GM18858 (cell line): ENCODE measurements around the gene ETF1.

Experiments
- ATAC-seq: cut with Tn5 transposase; IDR thresholded peaks from one replicate; pipeline ENCODE4 v1.9.1; 2021; ENCODE audit not compliant: unreplicated experiment

The ETF1 gene

DNA sequence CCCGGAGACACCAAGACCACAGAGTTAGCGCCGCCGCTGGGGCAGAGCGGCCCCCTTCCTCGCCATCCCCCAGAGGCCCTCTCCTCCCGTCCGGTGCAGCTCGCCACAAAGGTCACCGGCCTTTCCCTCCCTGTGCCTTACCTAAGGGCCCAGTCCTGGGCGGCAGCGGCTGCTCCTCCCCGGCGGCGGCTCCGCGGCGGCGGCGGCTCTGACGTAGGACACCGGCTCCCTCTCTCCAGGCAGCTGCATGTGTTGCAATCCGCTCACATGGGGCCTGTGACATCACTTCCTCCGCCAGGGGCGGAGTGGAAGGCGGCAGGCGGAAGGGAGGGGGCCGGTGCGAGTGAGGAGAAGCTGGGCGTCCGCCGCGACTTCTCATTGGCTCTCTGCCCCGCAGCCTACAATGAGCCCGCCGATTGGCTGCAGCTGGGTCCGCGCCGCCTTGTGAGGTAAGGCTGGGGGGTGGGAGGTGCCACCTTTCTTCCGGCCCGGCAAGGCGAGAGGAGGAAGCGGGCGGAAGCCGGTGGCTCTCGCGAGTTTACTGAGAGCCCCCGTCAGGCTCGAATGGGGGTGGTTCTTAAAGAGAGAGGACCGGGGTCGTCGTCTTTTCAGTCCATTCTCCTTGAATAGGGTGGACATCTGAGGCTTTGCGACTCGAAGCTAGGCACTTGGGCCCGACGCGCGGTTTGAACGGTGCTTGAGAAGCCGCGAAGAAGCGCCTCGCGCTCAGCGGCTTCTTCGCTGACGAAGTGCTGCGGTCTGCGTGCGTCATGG lies at the start of gene ETF1:
ETF1 (minus strand) TSS at position 281 of the 774 bp plus-strand sequence. CDS start 318 bp downstream, outside the sequence.
- ATAC-seq = peak; percentile 73

DNA sequence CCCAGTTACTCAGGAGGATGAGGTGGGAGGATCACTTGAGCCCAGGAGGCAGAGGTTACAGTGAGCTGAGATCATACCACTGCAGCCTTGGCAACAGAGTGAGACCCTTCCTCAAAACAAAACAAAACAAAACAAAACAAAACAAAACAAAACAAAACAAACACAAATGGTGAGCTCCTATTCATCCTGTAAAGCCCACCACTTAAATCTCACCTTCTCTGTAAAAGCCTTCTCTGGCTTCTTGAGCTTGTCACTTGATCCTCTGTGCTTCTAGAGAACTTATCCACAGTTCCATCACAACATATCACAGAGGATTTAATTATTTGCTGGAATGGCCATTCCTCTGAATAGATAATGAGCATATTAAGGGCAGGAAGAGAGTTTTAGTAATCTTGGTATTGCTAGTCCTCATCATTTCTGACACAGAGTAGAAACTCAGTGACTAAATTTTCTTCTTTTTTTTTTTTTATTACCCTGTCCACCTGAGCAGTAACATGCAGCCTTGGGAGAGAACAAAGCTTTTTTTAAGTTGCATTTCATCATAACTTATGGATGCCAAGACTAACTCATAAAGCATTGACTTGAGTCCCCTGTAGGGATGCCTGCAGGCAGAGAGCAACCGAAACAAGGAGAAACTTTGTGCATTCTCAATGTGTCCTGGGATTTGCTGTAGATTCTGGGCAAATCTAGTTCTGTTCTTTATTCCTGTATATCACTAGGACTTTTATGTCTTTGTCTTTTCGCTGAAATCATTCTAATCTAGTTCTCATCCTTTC lies 45.2 kb upstream of the ETF1 start:
- ATAC-seq = no peak

DNA sequence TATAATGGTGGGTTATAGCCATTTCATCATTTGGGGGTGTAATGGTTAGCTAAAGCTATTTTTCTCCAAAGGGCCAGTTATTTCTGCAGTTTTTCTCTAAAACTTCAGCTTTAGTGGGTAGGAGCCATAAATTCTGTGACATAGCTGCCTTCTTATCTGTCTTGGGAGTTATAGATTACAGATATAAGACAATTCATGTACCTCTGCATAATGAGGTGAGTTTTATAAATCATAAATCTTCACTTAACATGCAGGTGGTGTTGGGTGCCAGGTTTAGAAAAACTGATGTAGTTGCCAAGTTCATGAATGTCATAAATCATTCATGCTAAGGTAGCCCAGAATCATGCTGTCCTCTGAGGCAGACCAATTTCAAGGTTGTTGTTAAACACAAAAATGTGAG lies 42.1 kb upstream of the ETF1 start:
- ATAC-seq = no peak

DNA sequence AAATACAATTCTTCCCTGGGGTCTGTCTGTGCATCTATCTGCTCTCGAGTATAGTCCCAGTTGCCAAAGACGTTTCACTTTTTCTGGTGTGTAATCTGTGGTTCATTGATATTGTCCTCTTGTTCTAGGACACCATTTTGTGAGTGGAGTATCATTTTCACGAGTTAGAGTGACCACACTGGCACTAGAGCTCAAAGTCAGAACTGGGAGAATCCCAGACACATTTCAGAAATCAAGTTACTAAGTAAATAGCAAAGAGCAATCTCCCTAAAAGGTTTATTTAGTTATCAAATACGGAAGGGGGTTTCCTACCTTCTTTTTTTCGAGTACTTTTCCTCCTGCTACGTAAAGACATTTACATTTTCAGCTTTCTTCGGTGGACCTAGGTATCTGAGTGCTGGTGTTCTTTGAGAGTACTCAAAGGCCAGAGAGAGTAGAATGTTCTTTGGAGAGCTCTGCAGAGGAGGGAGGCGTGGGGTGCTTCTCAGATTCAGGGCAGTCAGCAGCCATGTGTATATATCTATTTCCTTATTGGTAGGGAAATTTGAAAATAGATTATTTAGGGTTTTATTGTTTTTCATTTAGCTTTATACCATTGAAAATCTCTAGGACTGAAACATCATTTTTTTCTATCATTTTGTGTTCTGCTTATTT lies 41.1 kb upstream of the ETF1 start:
- ATAC-seq = no peak

DNA sequence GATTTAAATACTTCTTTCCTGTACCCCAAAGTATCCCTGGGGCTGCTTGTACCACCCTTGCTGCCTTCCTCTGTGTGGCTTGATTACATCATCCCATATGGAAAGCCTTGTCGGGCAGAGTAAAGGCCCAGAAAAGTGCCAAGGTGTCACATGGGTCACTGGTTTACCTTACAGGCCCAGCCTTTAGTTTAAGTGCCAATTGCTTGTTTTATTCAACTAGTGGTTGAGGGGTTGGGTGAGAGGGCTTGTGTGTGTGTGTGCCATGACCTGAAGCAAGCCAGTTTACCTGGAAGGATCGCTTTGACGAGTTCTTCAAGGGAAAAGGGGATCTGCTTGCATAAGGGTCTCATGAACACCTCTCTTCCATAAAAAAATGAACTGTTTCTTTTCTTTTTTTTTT lies 39.9 kb upstream of the ETF1 start:
- no peak for ATAC-seq

DNA sequence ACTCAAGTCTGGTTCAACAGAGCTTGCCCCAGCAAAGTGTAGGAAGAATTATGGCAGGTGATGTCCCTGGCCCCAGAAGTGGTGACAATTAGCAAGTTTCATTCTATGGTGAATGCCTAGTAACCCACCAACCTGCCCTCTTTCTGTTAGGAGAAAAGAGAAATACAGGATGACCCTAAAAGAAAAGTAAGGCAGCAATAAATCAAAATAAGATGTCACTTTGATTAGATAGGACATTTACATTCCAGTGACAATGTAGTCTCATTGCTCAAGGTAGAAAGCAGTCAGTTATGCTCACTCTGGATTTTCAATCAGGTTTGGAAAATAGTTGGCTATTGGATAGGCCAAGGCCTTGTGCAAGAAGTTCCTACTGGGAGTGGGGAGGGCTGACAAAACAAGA lies 37.7 kb upstream of the ETF1 start:
- no peak for ATAC-seq

DNA sequence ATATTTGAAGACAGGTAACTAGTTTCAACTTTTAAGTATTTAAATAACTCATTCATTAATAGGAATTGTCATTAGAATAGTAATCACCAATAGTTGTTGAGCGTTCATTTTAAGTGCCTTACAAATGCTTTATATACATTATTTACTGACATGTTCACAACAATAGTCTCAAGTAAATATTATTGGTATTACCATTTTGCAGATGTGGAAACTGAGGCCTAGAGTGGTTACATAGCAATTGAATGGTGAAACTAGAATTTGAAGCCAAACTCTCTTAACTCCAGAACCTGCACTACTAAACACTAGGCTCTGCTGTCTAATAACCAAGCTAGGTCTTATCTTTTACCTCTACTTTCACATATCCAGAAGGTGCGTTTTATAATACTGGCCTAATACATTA lies 37.0 kb upstream of the ETF1 start:
- ATAC-seq = no peak

DNA sequence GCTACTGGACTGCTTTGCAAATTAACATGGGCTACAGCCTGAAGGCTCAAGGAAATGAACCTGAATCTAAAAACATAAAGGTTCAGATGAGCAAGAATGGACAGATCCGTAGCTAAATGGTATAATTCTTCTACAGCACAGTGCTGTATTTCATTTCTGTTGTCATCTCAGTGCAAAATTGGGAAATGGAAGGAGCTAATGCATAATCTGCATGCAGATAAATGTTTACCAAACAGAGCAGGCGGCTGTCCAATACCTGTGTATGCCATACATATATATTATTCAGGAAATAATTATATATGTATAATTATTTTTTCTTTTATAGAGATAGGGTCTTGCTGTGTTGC lies 36.5 kb upstream of the ETF1 start:
- no peak for ATAC-seq

DNA sequence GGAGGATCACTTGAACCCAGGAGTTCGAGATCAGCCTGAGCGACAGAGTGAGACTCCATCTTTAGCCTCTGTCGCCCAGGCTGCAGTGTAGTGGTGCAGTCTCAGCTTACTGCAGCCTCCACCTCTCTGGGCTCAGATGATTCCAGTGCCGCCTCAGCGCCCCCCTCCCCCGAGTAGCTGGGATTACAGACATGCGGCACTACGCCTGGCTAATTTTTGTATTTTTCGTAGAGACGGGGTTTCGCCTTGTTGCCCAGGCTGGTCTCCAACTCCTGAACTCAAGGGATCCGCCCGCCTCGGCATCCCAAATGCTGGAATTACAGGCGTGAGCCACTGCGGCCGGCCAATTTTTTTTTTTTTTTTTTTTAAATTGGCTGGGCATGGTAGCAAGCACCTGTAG lies 34.4 kb upstream of the ETF1 start:
- ATAC-seq = no peak

DNA sequence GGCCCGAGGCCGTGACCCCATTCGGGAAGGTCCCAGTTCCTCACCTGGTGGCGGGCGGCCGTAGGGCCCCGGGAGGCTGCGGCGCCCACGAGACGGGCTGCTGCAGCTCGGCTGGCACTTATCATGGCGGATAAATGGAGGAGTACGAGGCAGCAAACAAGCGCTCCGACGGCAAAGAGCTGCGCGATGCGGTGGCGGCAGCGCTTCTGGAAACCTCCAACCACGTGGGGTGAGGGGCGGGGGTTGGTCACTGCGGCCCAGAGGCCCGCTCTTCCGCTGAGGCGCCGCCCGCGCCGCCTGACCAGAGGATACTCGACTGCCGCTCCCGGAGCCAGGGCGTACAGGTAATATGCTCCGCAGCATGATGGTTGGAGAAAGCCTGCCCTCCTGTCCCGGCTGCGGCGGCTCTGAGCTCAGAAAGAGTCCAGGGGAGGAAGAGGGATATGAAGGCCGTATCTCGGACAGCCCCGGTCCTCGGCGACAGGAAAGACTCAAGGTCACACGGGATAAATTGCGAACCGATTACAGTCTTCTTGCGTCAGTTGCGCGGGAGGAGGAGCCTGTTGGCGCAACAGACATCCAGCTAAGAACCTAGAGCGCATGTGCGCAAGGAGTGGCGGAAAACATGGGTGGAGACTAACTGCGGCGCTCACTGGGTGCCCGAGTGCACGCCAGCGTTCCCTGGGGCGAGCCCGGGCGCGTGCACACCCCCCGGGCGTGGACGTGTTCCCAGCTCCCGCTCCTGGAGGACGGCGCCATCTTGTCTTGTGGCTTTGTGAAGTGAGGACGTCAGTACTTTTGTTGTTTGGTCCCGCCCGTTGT lies 32.4 kb upstream of the ETF1 start, which contains the start of gene HSPA9:
HSPA9 (minus strand) TSS at position 208 of the 822 bp plus-strand sequence; CDS start at position 125, 83 bp downstream.
- peak; percentile 81 for ATAC-seq

DNA sequence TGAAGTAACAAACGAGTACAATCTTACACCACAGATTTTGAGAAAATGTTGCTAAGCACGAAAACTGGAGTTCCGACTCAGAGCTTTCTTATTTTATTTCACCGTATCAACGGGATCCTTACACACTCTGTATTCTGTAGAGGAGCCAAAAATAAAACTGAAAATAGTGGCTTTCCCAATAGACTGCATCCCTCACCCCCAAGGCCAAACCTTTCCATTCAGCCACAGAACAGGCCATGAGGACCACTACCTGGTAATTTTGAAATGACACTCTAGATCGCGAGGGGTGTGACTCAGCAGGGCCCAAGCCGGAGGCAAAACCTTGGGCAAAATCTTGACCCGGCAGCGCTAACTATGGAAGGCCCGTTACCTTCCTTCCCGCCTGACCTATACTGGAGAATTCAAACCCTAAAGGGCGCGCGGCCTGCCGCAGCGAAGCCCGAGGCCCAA lies 31.7 kb upstream of the ETF1 start:
- ATAC-seq = no peak

DNA sequence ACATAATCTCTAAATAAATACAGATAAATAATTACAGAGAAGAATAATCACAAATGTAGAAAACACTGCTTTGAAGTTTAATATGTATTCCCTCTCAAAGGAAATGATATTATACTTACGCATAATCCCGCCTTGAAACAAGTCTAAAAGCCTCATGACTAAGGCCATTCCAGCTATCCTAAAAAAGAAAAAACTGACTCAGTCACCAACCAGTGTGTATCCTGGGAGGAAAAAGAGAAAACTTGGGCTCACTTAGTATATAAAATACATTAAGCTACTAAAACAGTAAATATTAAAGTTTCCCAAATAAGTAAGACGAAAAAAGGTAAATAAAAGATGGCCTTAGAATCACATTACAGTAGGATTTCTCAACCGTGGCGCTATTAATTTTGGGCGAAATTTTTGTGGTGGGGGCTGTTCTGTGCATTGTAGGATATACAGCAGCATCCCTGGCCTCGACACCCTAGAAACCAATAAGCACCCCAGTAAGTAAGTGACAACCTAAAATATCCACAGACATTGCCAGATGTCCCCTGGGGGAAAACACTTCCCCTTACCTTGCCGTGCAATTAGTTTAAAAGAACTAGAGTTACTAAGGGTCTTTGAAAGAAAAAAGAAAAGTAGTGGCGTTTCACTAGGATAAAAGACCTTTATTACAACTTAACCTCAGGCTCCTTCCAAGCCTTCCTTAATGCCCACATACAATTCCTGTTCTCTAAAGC lies 31.1 kb upstream of the ETF1 start:
- ATAC-seq = no peak

DNA sequence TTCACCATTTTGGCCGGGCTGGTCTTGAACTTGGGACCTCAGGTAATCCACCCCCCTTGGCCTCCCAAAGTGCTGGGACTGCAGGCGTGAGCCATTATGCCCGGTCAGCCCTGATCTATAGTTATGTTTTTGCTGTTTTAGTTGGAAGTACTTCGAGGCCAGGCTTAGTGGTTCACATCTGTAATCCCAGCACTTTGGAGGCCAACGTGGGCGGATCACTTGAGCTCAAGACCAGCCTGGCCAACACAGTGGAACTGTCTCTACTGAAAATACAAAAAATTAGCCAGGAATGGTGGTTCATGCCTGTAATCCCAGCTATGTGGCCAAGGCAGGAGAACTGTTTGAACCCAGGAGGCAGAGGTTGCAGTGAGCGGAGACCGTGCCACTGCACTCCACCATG lies 30.2 kb upstream of the ETF1 start:
- ATAC-seq = no peak

DNA sequence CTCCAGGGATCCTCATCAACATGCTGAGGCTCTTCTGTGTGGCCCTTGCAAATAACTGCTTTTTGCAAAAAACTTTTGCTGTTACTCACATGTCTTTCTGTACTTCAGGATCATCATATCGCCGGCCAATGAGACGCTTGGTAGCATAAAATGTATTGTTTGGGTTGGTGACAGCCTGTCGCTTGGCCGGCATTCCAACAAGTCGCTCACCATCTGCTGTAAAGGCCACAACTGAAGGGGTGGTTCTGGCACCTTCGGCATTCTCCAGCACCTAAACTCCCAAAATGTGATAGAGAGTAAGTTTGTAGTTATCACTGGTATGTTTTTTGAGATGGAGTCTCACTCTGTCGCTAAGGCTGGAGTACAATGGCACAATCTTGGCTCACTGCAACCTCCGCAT lies 27.8 kb upstream of the ETF1 start:
- no peak for ATAC-seq

DNA sequence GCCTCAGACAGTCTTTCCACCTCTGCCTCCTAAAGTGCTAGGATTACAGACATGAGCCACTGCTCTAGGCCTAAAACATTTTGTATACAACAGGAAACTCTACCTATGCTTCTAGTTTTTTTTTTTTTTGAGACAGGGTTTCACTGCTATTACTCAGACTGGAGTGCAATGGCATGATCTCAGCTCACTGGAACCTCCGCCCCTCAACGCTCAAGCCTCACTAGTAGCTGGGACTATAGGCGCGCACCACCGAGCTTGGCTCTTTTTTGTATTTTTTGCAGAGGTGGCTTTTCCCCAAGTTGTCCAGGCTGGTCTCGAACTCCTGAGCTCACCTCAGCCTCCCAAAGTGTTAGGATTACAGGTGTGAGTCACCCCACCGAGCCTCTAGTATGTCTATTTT lies 26.7 kb upstream of the ETF1 start:
- no peak for ATAC-seq

DNA sequence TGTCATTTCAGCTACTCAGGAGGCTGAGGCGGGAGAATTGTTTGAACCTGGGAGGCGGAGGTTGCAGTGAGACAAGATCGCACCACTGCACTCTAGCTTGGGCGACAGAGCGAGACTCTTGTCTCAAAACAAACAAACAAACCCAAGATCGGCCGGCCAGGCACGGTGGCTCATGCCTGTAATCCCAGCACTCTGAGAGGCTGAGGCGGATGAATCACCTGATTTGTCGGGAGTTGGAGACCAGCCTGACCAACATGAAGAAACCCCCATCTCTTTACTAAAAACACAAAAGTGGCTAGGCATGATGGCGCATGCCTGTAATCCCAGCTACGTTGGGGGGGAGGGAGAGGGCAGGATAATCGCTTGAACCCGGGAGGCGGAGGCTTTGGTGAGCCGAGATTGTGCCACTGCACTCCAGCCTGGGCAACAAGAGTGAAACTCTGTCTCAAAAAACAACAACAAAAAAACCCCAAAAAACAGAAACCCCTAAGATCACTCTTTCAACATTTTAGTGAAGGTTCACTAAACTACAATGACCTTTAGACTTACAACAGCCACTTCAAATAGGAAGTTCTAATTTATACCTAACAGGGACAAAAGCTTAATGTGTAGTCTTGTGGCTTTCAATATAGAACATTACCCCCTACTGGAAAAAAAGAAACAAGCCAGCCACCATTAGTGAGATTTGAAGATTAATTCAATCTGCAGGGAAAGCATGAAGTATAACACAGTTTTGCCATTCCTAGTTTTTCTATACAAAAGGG lies 25.2 kb upstream of the ETF1 start:
- ATAC-seq = no peak

DNA sequence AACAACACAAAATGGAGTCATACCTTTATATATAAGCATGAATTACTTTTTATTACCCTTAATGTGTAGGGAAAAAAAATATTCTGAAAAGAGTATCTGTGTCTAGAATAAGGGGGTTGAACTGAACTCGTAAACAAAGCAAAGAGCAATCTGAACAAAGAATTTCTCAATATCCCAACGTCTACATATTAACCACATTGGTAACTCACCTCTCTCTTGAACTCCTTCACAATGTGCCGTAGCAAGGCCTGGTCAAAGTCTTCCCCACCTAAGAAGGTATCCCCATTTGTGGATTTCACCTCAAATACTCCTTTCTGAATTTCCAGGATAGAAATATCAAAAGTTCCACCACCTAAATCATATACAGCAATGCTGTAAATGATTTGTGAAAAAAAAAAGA lies 23.8 kb upstream of the ETF1 start:
- no peak for ATAC-seq

DNA sequence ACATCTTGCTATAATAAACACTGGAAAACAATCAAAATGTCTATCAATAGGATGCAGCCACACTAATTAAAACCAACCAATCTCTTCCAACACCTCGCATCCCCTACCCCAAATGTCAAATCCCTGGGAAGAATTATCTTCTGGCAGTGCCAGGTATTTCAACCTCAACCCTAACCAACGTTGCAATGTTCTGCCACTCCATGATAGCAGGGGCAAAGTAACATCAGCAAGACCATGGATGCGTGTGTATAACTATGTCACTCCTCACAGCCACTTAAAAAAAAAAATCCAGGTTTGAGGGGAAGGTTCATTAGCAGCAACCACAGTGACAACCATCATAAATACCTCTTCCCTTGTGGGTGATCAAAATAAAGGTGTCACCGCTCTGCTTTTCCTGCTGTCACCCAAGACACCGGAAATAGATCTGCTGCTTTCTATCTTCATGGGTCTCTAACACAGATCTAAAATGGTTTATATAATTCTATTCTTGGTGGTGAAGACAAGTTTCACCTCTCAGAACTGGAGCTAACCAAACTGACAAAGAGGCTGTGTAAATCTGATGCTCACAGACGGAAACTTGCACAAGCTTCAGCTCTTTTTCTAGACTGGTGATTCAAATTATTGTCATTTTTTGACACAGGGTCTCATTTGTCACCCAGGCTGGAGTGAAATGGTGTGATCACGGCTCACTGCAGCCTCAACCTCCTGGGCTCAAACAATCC lies 22.2 kb upstream of the ETF1 start:
- no peak for ATAC-seq

DNA sequence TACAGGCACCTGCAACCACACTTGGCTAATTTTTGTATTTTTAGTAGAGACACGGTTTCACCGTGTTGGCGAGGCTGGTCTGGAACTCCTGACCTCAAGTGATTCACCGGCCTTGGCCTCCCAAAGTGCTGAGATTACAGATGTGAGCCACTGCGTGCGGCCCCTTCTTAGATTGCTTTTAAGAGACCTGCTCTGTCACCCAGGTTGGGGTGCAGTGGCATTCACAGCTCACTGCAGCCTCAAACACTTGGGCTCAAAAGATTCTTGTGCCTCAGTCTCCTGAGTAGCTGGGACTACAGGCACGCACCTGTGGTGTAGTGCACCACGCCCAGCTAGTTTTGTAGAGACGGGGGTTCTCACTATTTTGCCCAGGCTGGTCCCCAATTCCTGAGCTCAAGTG lies 21.2 kb upstream of the ETF1 start:
- ATAC-seq = no peak
